GM21528 (cell line): Measurements from ENCODE around the gene METTL26.

Source experiments
- ATAC-seq: cut with Tn5 transposase; IDR thresholded peaks from one replicate; pipeline ENCODE4 v1.9.1; 2021; ENCODE audit warnings: mild to moderate bottlenecking, moderate library complexity; ENCODE audit not compliant: unreplicated experiment, low FRiP score

Gene METTL26

GRCh38 chr16:675884-676564 lies 39.9 kb upstream of the METTL26 start:
- no peak for ATAC-seq

GRCh38 chr16:674968-675883 lies 39.1 kb upstream of the METTL26 start, which contains the start of gene RHBDL1:
Gene RHBDL1, plus strand, starts transcription at chr16:675671. Its CDS starts 120 bp downstream, at chr16:675791.
- ATAC-seq, result no peak

GRCh38 chr16:674214-674881 lies 38.2 kb upstream of the METTL26 start:
- no peak for ATAC-seq

DNA sequence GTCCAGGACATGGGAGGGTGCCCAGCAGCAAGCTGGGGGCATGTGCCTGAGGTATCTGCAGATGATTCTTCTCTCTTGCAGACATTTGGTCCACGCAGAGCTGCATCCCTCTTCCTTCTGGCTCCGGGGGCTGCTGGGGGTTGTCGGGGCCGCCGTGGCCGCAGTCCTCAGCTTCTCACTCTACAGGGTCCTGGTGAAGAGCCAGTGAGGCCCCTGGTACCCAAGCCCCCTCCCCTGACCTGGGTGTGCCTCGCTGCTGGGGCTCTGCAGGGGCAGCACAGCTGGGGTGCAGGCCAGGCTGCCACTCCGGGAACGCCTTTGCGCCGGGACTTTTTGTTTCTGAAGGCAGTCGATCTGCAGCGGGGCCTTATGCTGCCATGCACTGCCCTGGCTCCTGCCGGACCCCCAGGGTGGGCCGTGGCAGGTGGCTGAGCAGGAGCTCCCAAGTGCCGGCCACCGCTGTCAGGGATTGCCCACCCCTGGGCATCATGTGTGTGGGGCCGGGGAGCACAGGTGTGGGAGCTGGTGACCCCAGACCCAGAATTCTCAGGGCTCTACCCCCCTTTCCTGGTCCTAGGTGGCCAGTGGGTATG lies 37.4 kb upstream of the METTL26 start:
- no peak for ATAC-seq

- no peak for ATAC-seq
Observed at GRCh38 chr16:672851-673250, 36.7 kb upstream of the METTL26 start.

DNA sequence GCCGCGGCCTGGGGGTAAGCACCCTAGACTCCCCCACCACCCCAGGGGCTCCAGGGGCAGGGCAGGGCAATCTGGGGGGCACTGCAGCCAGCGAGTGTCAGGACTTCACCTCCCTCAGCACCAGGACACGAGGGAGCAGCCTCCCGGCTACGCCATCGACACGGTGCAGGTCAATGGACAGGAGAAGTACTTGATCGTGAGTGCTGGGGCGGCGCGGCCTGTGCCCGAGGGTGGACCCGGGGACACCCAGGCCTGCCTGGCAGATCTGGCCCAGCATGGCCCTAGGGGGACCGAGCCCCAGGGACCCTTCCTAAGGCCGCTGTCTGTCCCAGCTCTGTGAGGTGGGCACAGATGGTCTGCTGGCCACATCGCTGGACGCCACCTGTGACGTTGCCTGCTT lies 36.3 kb upstream of the METTL26 start:
- ATAC-seq, result no peak

DNA sequence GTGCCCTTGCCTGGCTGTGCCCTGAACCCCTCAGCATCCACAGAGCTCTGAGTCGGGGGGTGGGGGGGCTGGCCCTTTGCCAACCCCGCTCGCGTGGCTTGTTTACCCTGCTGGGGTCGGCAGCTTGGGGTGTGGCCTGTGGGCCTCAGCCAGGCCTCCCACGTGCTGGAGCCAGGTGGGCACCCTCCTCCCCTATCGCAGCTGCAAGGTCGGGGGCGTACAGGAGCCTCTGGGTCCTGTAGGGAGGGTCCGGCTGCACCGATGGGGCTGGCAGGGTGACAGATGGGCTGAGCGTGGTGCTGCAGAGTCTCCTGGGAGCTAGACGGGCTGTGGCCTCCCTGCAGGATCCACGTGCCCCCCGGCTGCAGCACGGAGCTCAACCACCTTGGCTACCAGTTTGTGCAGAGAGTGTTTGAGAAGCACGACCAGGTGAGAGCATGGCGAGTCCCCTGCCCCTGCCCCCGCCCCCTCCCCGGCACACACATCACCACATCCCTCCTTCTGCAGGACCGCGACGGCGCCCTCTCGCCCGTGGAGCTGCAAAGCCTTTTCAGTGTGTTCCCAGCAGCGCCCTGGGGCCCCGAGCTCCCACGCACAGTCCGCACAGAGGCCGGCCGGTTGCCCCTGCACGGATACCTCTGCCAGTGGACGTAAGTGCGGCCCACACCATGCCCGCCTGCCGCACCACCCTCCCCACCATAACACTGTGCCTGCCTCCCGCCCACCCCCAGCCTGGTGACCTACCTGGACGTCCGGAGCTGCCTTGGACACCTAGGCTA lies 35.4 kb upstream of the METTL26 start:
- ATAC-seq, result no peak

DNA sequence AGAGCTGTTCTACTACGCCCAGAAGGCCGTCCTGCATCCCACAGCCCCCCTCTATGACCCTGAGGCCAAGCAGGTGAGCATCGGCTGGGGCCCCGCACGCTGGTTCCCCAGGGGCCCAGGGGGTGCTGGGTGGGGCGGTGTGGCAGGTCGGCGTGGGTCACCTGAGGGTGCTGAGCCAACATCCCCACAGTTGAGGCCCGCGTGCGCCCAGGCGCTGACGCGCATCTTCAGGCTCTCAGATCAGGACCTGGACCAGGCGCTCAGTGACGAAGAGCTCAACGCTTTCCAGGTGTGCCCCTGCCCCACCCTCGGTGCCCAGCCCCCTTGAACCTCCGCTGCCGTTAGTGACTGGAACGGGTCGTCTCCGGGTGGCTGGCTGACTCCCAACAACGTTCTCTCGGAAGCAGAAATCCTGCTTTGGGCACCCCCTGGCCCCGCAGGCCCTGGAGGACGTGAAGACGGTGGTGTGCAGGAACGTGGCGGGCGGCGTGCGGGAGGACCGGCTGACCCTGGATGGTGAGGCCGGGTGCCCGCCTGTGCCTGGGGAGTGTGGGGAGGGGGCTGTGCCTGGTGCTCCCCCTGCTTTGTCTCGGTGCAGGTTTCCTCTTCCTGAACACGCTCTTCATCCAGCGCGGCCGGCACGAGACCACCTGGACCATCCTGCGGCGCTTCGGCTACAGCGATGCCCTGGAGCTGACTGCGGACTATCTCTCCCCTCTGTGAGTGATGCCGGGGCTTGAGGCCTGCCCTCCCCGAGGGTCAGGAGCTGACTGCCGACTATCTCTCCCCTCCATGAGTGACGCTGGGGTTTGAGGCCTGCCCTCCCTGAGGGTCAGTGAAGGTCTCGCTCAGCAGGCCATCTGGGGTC lies 34.6 kb upstream of the METTL26 start:
- no peak for ATAC-seq

GRCh38 chr16:669666-670065 lies 33.6 kb upstream of the METTL26 start:
- ATAC-seq, result no peak

DNA sequence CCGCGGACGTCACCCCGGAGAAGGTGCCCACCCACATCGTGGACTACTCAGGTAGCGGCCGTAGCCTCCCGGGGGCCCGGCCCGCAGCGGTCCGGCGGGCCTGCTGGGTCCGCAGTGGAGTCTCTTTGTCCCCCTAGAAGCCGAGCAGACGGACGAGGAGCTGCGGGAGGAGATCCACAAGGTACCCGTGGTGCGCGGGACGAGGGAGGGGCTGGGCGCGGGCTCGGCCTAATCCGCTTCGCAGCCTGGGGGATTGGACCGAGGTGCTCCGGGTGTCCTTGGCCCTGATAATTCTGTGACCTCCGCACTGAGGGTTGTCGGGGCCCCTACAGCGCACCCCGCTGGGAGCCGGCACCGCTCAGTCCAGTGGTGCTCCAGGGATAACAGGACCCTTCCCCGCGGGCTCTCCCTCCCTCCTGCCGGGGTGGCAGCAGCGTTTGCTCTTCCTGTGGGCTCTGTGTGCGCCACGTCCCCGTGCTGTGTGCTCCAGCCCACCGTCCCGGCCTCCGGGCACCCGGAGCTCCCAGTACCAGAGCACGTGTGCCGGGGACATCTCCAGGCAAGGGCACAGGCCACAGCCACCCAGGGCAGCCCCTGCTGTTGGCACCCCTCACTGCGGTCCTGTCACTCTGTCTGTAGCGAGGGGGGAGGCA lies 32.5 kb upstream of the METTL26 start:
- ATAC-seq, result no peak

GRCh38 chr16:667780-668518 lies 31.8 kb upstream of the METTL26 start, which contains the start of gene RHOT2:
Gene RHOT2, plus strand, starts transcription at chr16:668132. Its CDS starts 68 bp downstream, at chr16:668200.
- peak; percentile 65 for ATAC-seq

- no peak for ATAC-seq
Observed at GRCh38 chr16:667113-667779, 31.1 kb upstream of the METTL26 start.

- no peak for ATAC-seq
Observed at GRCh38 chr16:666572-666971, 30.5 kb upstream of the METTL26 start.

DNA sequence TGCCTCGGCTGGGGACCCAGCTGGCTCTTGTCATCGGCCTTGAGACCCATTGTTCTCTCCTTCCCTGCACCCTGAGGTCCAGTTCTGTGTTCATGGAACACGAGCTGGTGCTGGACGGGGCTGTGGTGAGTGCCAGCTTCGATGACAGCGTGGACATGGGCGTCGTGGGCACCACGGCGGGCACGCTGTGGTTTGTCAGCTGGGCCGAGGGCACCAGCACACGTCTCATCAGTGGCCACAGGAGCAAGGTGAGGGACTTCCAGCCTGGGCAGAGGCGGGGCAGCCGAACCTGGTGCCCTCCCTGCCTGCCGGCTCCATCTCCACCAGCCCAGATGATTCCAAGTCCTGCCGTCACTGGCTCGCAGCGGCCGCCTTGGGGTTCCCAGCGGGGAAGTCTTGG lies 26.5 kb upstream of the METTL26 start:
- no peak for ATAC-seq

DNA sequence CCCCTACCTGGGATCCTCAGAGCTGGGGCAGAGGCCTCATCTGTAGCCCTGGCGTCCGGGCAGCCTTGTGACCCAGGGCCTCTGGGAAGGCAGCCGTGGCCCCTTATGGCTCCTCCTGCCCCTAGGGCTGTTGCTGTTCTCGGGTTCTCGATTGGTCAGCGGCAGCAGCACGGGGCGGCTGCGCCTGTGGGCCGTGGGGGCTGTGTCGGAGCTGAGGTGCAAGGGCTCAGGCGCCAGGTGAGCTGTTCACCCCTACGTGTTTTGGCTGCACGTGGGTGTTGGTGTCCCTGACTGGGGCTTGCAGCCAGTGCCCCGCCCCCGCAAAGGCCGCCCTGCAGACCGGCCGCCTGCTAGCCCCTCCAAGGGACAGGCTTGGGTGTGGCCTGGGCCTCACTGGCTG lies 26.0 kb upstream of the METTL26 start:
- no peak for ATAC-seq

- no peak for ATAC-seq
Observed at GRCh38 chr16:661184-661821, 25.2 kb upstream of the METTL26 start.
